HG03342 (cell line): Measurements from ENCODE around the gene CES4A.
"Not testable (repeated sequence)": the region's sequence is repeated elsewhere in the genome, so short reads cannot be mapped to it uniquely, and the experiment has no call there.

Source experiments
- ATAC-seq: cut with Tn5 transposase; IDR thresholded peaks from one replicate; pipeline ENCODE4 v1.9.1; 2021; ENCODE audit warnings: mild to moderate bottlenecking, moderate library complexity; ENCODE audit not compliant: unreplicated experiment

The CES4A gene

DNA sequence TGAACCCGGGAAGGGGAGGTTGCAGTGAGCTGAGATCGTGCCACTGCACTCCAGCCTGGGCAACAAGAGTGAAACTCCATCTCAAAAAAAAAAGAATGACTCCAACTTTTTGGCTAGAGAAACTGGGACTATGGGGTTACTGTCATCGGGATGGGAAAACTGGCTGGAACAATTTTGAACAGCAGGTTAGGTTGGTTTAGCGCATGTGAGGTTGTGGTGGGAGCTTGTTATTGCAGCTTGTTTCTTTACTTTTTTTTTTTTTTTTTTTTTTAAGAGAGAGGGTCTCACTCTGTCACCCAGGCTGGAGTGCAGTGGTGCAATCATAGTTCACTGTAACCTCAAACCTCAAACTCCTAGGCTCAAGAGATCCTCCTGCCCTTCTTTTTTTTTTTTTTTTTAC, 53.1 kb downstream of the CES4A start:
- ATAC-seq: not testable (repeated sequence)

DNA sequence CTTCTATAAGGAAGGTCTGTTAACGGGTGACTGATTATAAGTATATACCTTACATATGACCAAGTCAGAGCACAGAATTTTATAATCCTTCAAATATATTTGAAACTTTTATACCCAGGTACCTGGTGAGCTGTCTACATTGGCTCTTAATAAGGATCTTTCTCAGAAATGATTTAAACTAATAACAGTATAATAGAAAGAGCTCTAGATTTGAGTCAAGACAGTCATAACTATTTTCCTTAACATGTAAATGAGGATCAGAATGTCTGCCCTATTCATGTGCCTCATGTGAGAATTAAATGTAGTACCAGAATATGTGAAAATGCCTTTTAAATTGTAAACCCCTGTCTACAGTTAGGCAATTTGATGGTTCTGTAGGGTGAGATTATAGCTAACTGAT, 55.0 kb downstream of the CES4A start:
- ATAC-seq: no peak

DNA sequence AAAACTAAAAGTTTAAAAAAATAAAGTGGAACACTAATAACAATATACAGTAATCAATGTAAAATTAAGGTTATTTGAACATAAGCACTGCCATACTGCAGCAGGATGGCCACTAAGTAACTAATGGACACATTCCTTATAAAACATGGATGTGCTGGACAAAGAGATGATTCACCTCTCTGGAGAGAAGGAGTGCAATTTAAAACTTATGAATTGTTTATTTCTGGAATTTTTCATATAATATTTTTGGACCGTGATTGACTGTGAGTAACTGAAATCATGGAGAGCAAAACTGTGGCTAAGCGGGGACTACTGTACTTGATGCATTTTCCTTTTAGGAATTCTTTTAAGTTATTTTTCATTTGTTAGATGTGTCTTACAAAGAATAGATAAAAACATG, 62.4 kb downstream of the CES4A start:
- no peak for ATAC-seq

DNA sequence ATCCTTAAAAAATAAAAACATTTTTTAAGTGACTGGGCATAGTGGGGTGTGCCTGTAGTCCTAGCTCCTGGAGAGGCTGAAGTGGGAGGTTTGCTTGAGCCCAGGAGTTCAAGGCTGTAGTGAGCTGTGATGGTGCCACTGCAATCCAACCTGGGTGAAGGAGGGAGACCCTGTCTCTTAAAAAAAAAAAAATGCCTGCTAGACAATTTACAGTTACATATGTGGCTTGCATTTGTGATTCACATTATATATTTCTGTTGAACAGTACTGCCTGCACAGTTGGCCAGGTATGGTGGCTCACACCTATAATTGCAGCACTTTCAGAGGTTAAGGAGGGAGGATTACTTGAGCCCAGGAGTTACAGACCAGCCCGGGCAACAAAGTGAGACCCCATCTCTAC, 64.0 kb downstream of the CES4A start:
- no peak for ATAC-seq

DNA sequence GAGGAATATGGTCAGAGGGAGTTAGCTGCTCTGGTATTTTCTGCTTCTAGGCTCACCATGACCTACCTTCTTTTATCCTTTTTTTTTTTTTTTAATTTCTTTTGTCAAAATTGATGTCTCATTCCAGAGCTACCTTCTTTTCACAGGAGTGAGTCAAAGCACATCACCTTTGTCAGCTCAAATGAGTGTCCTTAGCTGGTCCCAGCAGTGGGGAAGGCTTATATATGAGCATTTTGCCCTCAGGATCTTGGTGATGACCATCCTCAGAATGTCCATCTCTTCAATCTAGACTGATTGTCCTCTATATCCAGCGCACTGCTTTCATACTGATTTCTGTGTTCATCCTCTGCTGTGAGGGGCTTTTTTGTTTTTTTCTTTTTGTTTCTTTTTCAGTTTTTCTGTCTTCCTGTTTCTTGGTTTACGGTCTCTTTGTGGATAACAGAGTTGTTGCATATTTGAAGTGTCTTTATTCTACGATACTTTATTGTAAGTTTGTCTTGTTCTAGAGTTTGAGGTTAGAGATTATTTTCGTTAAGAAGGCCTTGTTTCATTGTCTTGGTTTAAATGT, 65.5 kb downstream of the CES4A start:
- ATAC-seq: no peak

DNA sequence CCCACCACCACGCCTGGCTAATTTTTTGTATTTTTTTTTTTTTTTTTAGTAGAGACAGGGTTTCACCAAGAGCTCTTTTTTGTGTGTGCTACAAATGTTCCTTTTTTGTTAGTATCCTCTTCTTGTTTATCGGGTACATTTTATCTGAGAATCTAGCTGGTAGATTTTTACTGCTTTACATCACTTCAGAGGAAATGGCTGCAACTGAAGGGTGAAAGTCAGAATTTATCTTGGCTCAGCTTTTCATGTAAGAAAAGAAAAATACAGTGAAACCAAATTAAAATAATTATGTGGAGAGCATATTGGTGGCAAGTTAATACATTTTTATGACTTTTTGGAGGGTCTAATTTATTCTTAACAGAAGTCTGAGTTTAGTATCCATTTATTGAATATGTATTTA, 66.5 kb downstream of the CES4A start:
- no peak for ATAC-seq

DNA sequence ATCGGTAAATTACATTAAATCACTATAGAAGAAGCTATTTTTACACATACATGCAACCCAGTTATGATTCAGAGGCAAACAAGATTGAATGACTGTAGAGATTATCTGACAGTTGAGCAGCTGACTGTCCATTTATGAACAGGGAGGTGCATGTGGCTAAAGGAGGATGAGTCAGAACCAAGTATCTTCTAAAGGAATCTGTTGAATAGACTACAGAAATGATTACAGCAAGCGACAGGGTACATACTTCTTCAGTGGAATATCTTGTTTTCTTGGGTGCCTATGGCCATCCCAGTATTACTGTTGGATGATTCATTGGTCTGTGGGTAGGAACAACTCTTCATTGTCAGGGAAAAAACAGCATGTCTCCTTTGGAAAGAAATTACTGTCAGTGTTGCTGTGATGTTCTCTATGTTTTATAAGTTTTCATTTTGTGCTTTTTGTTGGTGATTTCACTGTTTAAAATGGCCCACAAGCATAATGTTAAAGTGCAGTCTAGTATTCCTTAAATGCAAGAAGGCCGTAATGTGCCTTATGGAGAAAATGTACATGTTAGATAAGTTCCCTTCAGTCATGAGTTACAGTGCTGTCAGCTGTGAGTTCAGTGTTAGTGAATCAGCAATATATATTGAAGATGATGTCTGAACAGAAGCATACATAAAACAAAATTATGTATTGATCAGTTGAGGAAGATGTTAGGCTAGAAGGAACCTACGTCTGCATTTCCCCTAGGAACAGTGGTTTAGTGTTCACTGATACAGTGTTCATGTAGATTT, 67.5 kb downstream of the CES4A start:
- peak; percentile 56 for ATAC-seq
